Measurements from ENCODE around the gene HARS1. TPM values are rescaled to one million over a fixed set of nuclear protein-coding genes. Genes with fewer than 3 reads are reported as not detected.
"Not testable (repeated sequence)": the region's sequence is repeated elsewhere in the genome, so short reads cannot be mapped to it uniquely, and the experiment has no call there.

HARS1 gene
- total RNA-seq, 4 donors from 2014 or later, result 73.3 to 87.0 (median 79.2) TPM

- WGBS, result under 1% methylated on average over 27 of the region's 27 CpGs
- H3K4me1 ChIP-seq, result peaks cover 8% of the 10 kb centered on the region
These were observed 19.9 kb upstream of the HARS1 start for GRCh38 chr5:140710899-140711552.

GRCh38 chr5:140708787-140709186 is 17.6 kb upstream of the HARS1 start:
- H3K4me3 ChIP-seq; DNase-seq (ENCODE audit: low spot score in 2 of 2); H3K27ac ChIP-seq; H3K4me1 ChIP-seq; H3K9me3 ChIP-seq; H3K27me3 ChIP-seq: not testable (repeated sequence)
- 97% methylated on average over 9 of the region's 9 CpGs for WGBS
- peaks cover 36% of the 10 kb centered on the region for H3K36me3 ChIP-seq

More at GRCh38 chr5:140710899-140711552, 19.9 kb upstream of the HARS1 start:
- H3K36me3 ChIP-seq, result peaks cover 14% of the 10 kb centered on the region
- H3K27ac ChIP-seq, result peak overlapping the region; percentile 82
- no peaks in the 10 kb centered on the region for H3K9me3 ChIP-seq
- H3K4me3 ChIP-seq, result peak overlapping the region; percentile 63
- DNase-seq (ENCODE audit: low spot score in 2 of 2), result peak; percentile 91 to 92
- H3K27me3 ChIP-seq, result no peaks in the 10 kb centered on the region
- TF ChIP-seq CTCF (IDR thresholded peaks at IDR 0.05) (no peak), EP300 (IDR thresholded peaks at IDR 0.05) (no peak), POLR2AphosphoS5 (IDR thresholded peaks at IDR 0.05) (peak in 2 of 3 donors; percentile 70 to 77), POLR2A (IDR thresholded peaks at IDR 0.05) (peak in 1 of 2 donors; percentile 33)

GRCh38 chr5:140707812-140708211 is 16.6 kb upstream of the HARS1 start:
- 92% methylated on average over 4 of the region's 4 CpGs for WGBS
- H3K4me1 ChIP-seq, result peaks cover 8% of the 10 kb centered on the region
- H3K27me3 ChIP-seq, result no peaks in the 10 kb centered on the region
- H3K9me3 ChIP-seq, result no peaks in the 10 kb centered on the region
- H3K4me3 ChIP-seq, result no peak overlapping the region
- TF ChIP-seq CTCF (IDR thresholded peaks at IDR 0.05) (no peak), POLR2AphosphoS5 (IDR thresholded peaks at IDR 0.05) (no peak), EP300 (IDR thresholded peaks at IDR 0.05) (no peak), POLR2A (IDR thresholded peaks at IDR 0.05) (no peak)
- no peak overlapping the region for H3K27ac ChIP-seq
- DNase-seq (ENCODE audit: low spot score in 2 of 2), result no peak
- H3K36me3 ChIP-seq, result peaks cover 46% of the 10 kb centered on the region

- 2% methylated on average over 42 of the region's 44 CpGs for WGBS
- peaks cover 78% of the 10 kb centered on the region for H3K36me3 ChIP-seq
These were observed 9.3 kb upstream of the HARS1 start, which contains the start of gene ZMAT2 for GRCh38 chr5:140700177-140701144. Gene ZMAT2 (plus strand): TSS chr5:140700447. CDS start chr5:140700461, 14 bp downstream.

More at GRCh38 chr5:140700177-140701144, 9.3 kb upstream of the HARS1 start, which contains the start of gene ZMAT2:
- peak within 1 kb of the TSS; percentile 95 for H3K4me3 ChIP-seq
- H3K9me3 ChIP-seq, result no peaks in the 10 kb centered on the region
- H3K27ac ChIP-seq, result peak within 1 kb of the TSS; percentile 83
- TF ChIP-seq POLR2AphosphoS5 (IDR thresholded peaks at IDR 0.05) (peak; percentile 36 to 82 (median 73)), POLR2A (IDR thresholded peaks at IDR 0.05) (peak in 1 of 2 donors; percentile 82), EP300 (IDR thresholded peaks at IDR 0.05) (no peak), CTCF (IDR thresholded peaks at IDR 0.05) (no peak)
- peak; percentile 95 to 97 for DNase-seq (ENCODE audit: low spot score in 2 of 2)
- peaks cover 17% of the 10 kb centered on the region for H3K4me1 ChIP-seq
- H3K27me3 ChIP-seq, result no peaks in the 10 kb centered on the region
